LNCaP clone FGC (cell line): Measurements from ENCODE around the gene SCGB2B2.
"Not testable (repeated sequence)": the region's sequence is repeated elsewhere in the genome, so short reads cannot be mapped to it uniquely, and the experiment has no call there.

Experiments
- DNase-seq: peaks from one replicate; pipeline ENCODE4 v3.0.0-alpha.2; 2011; ENCODE audit warnings: low read depth
- H3K4me3 ChIP-seq: 2 replicates; pipeline ENCODE4 v1.5.1; 2011; ENCODE audit warnings: mild to moderate bottlenecking, low read depth, low read length, control low read depth
- TF ChIP-seq, protein P1 (sequence below): IDR thresholded peaks from 2 replicates; pipeline ENCODE4 v1.5.1; 2012; ENCODE audit warnings: mild to moderate bottlenecking; ENCODE audit not compliant: control insufficient read depth, insufficient read depth; ENCODE audit errors: extremely low read depth

SCGB2B2 gene

DNA sequence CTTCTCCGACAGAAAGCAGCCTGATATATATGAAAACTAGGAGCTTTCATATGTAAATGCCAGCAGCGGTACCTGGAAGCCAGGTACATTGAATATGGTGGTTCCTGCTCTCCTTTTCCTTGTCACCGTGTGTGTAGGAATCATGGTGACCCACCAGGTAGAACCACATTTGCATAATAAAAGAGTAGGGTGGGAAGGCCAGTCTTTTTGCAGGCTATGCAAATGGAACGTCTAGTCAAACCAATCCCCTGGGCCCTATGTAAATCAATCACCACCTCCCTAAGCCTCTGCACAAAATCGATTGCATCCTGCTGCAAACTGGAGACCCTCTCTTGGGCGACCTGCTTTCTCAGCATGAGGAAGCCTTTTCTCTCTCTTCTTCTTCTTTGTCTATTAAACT is 34.9 kb upstream of the SCGB2B2 start:
- DNase-seq: no peak
- H3K4me3 ChIP-seq: no peak overlapping the region
- TF ChIP-seq, protein P1, sequence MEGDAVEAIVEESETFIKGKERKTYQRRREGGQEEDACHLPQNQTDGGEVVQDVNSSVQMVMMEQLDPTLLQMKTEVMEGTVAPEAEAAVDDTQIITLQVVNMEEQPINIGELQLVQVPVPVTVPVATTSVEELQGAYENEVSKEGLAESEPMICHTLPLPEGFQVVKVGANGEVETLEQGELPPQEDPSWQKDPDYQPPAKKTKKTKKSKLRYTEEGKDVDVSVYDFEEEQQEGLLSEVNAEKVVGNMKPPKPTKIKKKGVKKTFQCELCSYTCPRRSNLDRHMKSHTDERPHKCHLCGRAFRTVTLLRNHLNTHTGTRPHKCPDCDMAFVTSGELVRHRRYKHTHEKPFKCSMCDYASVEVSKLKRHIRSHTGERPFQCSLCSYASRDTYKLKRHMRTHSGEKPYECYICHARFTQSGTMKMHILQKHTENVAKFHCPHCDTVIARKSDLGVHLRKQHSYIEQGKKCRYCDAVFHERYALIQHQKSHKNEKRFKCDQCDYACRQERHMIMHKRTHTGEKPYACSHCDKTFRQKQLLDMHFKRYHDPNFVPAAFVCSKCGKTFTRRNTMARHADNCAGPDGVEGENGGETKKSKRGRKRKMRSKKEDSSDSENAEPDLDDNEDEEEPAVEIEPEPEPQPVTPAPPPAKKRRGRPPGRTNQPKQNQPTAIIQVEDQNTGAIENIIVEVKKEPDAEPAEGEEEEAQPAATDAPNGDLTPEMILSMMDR: no peak

DNA sequence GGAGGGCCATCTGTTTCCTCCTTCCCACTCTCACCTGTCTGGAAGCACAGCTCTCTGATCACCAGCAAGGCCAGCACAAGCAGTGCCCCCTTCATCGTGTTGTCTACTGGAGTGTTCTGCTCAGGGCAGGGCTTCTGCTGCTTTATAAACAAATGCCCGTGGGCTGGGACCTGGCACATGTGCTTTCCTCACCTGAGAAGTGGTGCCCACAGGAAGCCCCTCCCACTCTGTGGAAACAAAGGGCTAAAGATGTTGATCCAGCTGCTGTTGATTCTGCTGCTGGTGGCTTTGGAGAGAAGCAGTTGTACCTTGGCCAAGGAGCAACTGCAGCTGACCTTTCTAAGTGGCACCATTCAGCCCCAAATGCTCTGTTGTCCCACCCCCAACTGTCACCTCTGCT is 30.7 kb upstream of the SCGB2B2 start:
- DNase-seq: no peak
- H3K4me3 ChIP-seq: no peak overlapping the region
- TF ChIP-seq, protein P1: no peak

DNA sequence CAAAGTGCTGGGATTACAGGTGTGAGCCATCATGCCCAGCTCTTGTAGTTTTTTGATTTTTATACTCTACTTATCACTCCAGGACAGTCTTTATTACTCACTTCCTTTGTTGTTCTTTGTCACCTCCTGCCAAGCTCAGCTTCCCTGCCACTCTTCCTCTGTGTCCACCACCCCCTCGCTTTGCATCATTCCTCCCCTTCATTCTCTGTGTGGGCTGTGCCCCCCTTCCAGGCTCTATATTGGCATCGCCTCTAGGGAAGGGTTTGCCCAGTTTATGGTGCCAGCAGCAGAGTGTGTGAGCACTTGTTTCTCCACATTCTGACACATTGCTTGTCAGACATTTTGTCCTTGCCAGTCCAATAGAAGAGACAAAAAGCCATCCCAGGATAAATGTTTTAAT is 15.6 kb upstream of the SCGB2B2 start:
- TF ChIP-seq, protein P1: no peak
- DNase-seq: no peak
- H3K4me3 ChIP-seq: no peak overlapping the region

DNA sequence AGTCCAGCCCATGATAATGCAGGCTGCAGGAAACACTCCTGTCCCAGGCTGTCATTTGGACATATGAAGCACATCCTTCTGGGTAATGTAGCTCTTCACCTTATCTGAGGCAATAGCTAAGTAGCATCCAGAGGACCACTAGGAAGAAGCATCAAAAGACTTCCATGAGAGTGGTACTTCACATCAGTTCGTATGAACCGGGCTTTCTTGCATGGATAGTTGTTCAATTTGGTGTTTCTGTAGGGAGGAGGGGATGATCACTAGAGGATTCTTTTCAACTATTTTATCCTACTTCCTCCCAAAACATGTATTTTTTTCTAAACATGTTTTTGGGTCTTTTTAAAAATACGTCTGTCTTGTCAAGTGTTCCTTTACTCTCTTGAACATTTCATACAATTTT is 13.4 kb upstream of the SCGB2B2 start:
- no peak overlapping the region for H3K4me3 ChIP-seq
- TF ChIP-seq, protein P1: no peak
- no peak for DNase-seq

DNA sequence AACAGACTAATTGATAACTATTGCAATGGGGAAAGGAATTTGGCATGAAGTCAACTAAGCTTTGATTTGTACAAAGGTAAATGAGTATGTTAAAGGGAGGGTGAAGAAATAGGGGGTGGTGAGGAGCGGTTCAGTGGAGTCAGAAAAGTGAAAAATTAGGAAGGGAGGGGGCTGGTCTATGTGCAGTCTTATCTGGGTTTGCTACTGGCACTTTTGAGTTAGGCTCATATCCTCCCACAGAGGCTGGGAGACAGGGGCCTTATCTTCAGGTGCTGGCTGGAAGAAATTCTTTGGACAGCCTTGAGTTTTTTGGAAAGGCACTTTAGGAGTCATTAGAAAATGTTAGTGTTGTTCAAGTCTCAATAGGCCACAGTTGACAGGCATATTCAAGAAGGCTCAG is 11.6 kb upstream of the SCGB2B2 start:
- no peak overlapping the region for H3K4me3 ChIP-seq
- DNase-seq: no peak
- TF ChIP-seq, protein P1: no peak

DNA sequence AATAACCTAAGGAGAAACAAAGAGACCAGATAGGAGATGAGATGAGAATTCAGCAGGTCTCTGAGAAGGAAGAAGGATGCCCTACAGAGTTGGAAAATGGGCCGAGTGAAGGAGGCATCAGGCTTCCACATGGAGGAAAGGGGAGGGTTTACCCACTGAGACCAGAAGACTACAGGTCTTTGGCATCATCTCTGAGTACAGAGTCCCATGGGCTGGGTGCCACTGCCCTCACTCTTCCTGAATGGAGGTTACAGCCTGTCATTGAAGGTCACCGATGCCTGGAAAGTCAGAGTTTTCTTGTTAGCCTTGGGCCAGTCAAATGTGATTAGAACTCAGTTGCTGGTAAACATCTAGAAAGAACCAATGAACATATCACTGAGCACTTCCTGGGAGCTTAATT is 10.4 kb upstream of the SCGB2B2 start:
- DNase-seq: no peak
- TF ChIP-seq, protein P1: no peak
- H3K4me3 ChIP-seq: no peak overlapping the region

DNA sequence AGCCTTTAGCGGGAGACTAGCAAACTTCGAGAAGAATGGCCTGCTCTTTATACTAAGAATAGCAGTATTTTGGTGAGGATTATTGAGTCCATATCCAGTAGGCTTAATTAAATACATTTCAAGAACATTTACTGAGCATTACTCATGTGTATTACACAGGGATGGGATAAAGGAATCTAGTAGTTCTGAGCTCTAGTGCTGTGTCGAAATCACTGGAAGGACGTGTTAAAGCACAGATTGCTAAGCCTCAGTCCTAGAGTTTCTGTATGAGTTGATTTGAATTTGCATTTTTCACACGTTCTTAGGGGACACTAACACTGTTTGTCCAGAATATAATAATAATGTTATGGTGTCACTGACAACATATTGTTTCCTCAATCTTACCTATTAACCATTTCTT is 9.5 kb upstream of the SCGB2B2 start:
- TF ChIP-seq, protein P1: no peak
- H3K4me3 ChIP-seq: no peak overlapping the region
- DNase-seq: no peak

DNA sequence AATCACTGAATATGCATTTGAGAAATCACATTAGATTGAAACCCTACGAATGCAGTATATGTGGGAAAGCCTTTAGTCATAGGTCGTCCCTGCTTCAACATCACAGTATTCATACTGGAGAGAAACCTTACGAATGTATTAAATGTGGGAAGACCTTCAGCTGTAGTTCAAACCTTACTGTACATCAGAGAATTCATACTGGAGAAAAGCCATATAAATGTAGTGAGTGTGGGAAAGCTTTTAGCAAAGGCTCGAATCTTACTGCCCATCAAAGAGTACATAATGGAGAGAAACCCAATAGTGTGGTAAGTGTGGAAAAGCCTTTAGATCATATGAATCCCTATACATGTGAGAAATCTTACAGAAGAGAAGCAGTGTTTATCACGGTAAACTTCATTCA is 8.3 kb upstream of the SCGB2B2 start:
- H3K4me3 ChIP-seq, DNase-seq: not testable (repeated sequence)
